GM18951 (cell line): ENCODE data around the gene EZR.
"Not testable (repeated sequence)": the region's sequence is repeated elsewhere in the genome, so short reads cannot be mapped to it uniquely, and the experiment has no call there.

Source experiments
- POLR2A ChIP-seq: IDR thresholded peaks from 4 replicates; pipeline ENCODE4 v1.6.1; 2011; ENCODE audit warnings: mild to moderate bottlenecking; ENCODE audit not compliant: insufficient read length, insufficient read depth; ENCODE audit errors: extremely low read depth
- in situ Hi-C: fragments of 300-500 bp; cut with MboI; formaldehyde crosslinking; loops from one replicate; pipeline ENCODE4 v1.12.0; 2022; ENCODE audit warnings: low sequenced_read_pairs, mixed read lengths, inconsistent platforms; ENCODE audit not compliant: unreplicated experiment

Gene EZR

DNA sequence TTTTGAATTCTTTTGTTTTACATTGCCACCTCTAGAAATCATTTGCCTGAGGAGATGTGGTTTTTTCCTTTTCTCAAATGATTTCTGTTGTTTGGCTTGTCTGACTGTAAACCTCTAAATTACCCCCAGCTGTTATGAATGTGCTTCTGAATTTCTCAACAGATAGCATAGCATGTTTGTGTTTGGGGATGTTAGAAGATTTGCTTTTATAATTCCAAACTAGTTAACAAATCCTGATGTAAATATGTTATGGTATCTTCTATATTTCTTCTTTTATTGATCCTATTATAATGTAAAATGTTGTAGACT, 31.6 kb upstream of the EZR start:
- no peak for TF ChIP-seq POLR2A
- in situ Hi-C loops = no loop called here

DNA sequence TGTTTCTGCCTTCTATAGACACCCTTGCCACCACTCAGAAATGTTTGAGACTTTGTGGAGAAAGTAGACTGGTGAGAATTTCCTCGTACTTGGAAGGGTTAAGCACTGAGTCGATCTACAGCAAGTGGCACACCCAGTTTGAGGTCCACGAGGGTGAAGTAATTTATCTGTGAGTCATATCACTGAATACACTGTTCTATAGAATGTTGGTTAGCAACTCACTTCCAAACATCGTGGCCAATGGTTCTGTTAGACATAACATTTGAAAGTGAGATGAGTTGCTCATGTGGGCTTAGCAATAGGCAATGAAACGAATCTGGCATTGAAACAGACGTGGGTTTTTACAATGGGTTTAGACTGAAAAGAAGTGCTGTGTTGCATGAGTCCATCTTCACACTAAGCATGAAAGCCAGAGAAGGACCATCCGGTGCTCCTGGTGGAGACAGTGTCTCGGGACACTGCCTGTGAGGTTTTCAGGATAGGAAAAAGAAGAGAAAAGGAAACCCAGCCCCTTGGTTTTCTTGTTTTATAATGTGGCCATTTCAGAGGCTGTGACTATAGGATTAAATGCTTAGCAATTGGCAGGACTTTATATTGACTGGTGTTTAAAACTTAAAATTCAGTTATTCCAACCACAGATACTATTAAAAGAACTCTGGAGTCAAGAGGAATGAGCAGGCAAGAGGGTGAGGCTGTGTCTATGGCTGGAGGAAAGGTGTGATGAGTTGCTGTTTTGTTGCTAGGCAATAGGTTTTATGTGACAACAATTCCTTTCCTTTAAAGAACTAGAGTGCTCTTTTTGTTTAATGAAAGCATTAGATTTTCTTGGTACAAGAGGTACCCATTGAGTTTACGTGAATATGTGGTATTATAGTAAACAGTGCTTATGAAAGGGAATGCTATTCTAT, 31.0 kb upstream of the EZR start:
- TF ChIP-seq POLR2A = no peak
- in situ Hi-C loops = no loop called here

DNA sequence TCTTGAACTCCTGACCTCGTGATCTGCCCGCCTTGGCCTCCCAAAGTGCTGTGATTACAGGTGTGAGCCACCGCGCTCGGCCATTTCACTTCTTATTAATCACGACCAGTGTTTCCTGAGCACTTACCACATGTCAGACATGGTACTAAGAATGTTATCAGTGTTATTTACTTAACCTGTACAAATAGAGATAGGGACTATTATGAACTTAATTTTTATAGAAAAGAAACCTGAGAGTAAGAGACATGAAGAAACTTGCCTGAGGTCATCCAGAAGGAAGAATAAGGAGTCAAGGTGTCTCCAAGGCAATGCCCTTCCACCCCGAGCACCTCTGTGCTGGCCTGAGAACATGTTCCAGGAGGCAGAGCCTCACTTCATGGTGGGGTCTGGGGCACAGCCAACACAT, 29.3 kb upstream of the EZR start:
- in situ Hi-C loops = no loop called here
- no peak for TF ChIP-seq POLR2A

DNA sequence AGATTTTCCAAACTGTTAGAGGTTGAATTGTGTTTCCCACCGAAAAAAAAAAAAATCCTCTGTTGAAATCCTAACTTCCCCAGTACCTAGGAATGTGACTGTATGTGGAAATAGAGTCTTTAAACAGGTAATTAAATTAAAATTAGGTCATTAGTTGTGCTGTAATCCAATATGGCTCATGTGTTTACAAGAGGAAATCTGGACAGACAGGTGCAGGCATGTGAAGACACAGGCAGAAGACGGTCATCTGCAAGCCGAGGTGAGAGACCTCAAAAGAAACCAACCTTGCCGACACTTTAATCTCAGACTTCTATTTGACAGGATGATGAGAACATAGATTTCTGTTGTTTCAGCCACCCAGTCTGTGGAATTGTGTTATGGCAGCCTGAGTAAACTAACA, 28.6 kb upstream of the EZR start:
- in situ Hi-C loops = no loop called here
- TF ChIP-seq POLR2A = no peak

DNA sequence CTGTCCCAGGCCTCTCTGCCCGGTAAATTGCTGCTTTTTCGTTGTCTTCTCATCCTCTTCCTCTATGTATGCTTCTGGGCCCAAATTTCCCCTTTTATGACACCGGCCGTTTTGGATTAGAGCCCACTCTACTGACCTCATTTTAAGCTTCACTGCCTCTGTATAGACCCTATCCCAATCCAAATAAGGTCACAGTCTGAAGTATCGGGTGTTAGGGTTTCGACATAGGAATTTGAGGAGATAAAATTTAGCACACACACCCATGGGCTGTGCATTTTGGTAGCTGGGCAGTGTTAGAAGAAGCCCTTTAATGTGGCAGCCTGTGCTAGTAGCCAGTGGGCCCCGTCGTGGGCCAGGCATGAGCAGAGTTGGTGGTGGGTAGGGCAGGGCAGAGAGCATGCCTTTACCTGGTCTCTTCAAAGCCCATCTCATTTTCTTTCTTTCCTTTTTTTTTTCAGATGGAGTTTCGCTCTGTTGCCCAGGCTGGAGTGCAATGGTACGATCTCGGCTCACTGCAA, 27.9 kb upstream of the EZR start:
- in situ Hi-C loops = no loop called here
- TF ChIP-seq POLR2A = no peak

DNA sequence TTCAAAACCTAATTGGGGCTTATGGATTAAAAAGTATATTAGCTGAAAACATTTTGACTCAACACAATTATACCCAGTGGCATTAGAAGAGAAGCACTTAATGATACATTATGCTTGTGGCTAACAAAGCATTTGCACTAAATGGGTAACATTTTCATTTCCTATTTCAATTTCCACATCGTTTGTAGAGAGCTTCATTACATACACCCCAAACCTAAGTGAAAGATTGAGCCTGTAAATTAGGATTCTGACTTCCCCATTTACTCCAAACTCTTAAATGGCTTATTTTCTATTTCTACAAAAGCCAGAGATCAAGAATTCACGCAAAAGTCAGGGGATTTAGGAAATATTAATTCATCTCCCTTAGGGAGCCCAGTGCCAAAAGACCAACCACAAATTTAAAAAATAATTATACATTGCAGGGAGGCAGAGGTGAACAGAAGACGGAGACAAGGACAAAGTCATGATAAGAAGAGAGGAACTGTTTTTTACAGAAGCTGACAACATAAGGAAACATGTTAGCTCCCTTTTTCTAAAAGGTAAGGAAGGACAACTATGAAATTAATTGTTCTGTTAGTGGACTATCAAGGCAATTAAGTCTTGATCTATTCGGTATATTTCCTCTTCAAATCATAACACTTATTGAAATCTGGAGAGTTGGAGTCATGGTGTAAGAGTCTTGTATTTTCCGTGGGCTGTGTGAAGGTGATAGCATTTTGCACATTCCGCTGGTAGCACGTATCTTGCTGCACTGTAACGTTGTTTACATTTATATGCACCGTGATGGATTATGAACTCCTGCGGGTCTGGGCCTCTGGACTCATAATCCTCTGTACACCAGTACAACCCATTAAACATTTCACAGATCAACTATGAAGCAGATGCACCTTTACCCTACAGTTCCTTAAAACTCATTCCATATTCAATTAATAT, 24.8 kb upstream of the EZR start:
- no peak for TF ChIP-seq POLR2A
- in situ Hi-C loops = no loop called here

DNA sequence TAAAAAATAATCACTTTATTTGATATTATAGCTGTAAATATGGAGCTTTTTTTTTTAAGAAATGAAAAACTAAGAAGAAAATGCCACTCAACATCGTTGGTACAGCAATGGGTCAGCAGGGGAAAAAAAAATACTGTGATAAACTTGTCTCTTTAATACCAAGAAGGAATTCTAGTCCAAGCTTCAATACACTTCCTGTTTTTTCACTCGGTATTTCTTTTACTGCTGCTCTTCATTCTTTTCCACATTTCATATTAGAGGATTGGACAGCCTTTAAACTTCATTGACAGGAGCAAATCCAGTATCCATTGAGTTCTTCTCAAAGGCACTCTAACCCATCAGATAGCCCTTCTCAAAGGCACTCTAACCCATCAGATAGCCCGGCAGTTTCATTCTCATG, 22.2 kb upstream of the EZR start:
- in situ Hi-C loops = no loop called here
- TF ChIP-seq POLR2A = no peak

DNA sequence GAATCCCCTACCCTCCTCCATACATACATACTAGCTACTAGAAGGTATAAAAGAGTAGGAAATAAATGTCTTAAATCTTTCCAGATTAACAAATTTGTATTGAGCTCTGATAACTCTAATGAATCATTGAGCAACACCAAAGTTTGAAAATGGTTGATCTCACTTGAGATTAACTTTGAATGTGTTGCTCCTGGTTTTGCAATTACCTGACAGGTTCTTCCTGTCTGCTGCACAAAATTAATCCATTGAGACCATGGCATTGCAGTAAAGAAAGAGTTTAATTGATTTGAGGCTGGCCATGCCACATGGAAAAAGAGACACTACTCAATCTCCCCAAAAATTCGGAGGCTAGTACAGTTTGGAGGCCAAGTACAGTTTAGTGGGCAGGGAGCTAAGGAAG, 21.3 kb upstream of the EZR start:
- in situ Hi-C loops = no loop called here

DNA sequence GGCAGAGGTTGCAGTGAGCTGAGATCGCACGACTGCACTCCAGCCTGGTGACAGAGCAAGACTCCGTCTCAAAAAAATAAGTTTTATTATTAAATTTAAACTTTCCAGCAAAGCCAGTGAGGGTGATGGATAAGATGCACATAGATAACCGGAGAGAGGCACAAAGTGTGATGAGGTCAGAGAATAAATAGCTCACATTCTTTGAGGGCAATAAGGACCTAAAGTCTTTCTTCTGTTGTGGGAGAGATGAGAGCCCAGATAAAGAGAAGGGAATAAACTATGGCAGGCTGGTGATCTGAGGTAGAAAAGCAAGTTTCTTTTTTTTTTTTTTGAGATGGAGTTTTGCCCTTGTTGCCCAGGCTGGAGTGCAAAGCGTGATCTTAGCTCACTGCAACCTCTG, 20.6 kb upstream of the EZR start:
- in situ Hi-C loops = no loop called here
- TF ChIP-seq POLR2A = no peak

More for the DNA sequence above, 21.3 kb upstream of the EZR start:
- TF ChIP-seq POLR2A = no peak

DNA sequence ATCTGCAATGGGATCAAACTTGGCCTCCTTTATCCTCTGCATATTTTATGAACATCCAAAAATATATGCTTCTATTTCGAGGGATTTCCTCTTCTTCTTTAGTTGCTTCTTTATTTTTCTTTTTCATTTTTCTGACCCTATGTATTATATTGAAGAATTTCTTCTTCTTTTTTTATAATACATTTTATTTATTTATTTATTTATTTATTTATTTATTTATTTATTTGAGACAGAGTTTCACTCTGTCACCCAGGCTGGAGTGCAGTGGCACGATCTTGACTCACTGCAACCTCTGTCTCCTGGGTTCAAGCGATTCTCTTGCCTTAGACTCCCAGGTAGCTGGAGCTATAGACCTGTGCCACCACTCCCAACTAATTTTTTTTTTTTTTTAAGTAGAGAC, 19.6 kb upstream of the EZR start:
- in situ Hi-C loops = not testable (repeated sequence)

DNA sequence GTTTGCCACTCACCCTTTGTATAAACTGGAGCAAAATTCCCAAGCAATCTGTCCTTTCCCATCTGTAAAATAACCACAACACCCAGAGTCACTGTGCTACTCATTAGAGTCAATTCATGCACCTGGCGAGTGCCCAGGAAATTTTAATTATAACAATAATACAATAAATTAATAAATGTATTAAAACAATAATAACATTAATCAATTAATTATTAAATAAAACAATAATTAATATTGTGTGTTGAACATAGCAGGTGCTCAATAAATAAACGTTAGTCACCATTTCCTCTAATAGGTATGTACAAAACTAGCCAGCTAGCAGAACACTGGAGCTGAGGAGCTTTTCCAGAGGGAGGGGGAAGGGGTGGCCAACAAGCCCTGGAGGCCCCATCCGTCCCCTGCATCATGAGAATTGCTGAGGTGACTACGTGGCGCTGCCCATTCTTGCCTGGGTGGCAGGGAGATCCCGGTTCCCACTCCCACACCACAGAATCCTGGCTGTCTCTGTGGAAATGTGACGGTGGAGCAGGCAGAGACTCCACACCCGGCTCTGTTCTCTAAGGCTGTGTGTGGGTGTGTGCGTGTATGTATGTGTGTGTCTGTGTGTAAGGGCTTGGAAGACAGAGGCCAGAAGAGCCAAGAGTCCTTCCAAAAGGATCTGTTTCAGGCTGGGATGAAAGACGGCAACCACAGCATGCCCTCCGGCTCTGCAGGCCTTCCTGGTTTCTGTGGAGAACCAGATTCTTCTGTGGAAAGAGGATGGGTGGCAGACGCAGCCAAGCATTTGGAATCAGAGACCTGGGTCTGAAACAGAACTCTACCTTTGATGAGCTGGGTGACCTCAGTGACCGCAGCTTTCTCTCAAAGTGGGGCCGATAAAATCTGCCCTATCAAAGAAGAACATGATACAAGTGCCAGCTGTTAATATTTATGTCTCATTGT, 18.8 kb upstream of the EZR start:
- TF ChIP-seq POLR2A = no peak
- in situ Hi-C loops = no loop called here

DNA sequence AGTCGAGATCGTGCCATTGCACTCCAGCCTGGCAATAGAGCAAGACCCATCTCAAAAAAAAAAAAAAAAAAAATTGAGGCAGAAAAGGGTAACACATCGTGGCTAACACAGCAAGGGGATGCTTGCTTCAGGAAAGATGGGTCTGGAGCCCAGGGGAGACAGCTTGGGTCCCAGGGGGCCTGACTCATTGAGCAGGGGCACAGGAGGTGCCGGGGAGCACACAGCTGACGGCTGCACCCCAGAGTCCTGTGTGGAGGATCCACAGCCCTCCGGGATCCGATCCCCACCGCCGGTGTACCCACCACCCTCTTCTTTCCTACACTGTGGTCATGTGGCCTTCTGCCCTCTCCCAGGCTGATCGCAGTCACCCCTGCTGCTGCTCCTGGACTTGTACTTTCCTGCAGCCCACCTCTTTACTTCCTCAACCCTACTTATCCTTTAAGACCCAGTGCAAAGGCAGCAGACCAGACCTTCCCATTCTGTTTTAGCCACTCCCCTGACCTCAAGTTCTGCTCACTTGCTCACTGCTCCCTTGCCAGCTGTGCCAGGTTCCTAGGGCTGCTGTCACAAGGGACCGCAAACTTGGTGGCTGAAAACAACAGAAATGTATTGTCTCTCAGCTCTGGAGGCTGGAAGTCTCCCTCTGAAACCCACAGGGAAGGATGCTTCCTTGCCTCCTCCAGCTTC, 17.6 kb upstream of the EZR start:
- in situ Hi-C loops = no loop called here
- no peak for TF ChIP-seq POLR2A
